GM12878 (cell line): ENCODE results near the gene ARHGAP36. TPM values are rescaled to one million over a fixed set of nuclear protein-coding genes. Genes with fewer than 3 reads are reported as not detected.

ENCODE experiments used
- ATAC-seq: fragments of 200-7000 bp; cut with Tn5 transposase; 3 replicates; pipeline ENCODE4 v1.9.1; 2020; ENCODE audit warnings: mild to moderate bottlenecking, moderate library complexity
- BruUV-seq: library from RNA; stranded (reverse); fragments of 400-500 nt; replicated peaks from 2 replicates; lab custom pipeline; 2021; lab: Mats Ljungman, UMichigan
- CTCF ChIA-PET: fragments of 300-600 bp; sonication (Branson Sonifier 250); formaldehyde crosslinking; extraction: SDS; loops from one replicate; lab custom pipeline; 2021; ENCODE audit warnings: inconsistent platforms; lab: Yijun Ruan, JAX
- POLR2A ChIA-PET: fragments of 350-600 bp; formaldehyde crosslinking; extraction: SDS; loops from one replicate; lab custom pipeline; 2021; ENCODE audit warnings: inconsistent platforms; lab: Charles Lee
- RAD21 ChIA-PET: fragments of 300-600 bp; sonication (Branson Sonifier 250); formaldehyde crosslinking; loops from one replicate; lab custom pipeline; 2023; ENCODE audit warnings: antibody characterized with exemption; ENCODE audit not compliant: unreplicated experiment; lab: Charles Lee
- SMC1A ChIA-PET: fragments of 300-600 bp; sonication (Branson Sonifier 250); formaldehyde crosslinking; loops from one replicate; lab custom pipeline; 2023; ENCODE audit not compliant: unreplicated experiment, uncharacterized antibody; lab: Charles Lee
- DNase-seq: peaks from one replicate; pipeline ENCODE4 v3.0.0-alpha.2; 2011; ENCODE audit warnings: low read depth, low spot score
- FAIRE-seq: peaks from 3 replicates; lab custom pipeline; 2011; peaks lifted over from hg19 to GRCh38; lab: Jason Lieb, UNC
- H2AFZ ChIP-seq: 2 replicates; pipeline ENCODE4 v1.6.0; 2011; ENCODE audit warnings: low read depth, low read length, control low read depth; ENCODE audit not compliant: control insufficient read depth
- H3K27ac ChIP-seq: 2 replicates; pipeline ENCODE4 v1.5.1; 2011; ENCODE audit warnings: control low read depth; ENCODE audit not compliant: control insufficient read depth, insufficient read depth
- H3K27me3 ChIP-seq, 2 experiments: replicated peaks in 1 of 2; 2 replicates each; pipeline versions ENCODE4 v1.6.0 to v1.6.1; 2011; ENCODE audit warnings: low read length in 1 of 2; ENCODE audit not compliant: control insufficient read depth in 2 of 2, insufficient read depth in 2 of 2
- H3K36me3 ChIP-seq, 2 experiments: 2 replicates each; pipeline ENCODE4 v1.5.1; 2011; ENCODE audit warnings: low read length in 1 of 2; ENCODE audit not compliant: control insufficient read depth in 2 of 2, insufficient read depth in 2 of 2
- H3K4me1 ChIP-seq: 2 replicates; pipeline ENCODE4 v1.6.1; 2011; ENCODE audit warnings: mild to moderate bottlenecking, low read length, moderate library complexity, mixed read lengths; ENCODE audit not compliant: control insufficient read depth, insufficient read depth
- H3K4me2 ChIP-seq: 2 replicates; pipeline ENCODE4 v1.6.0; 2011; ENCODE audit warnings: control low read depth; ENCODE audit not compliant: control insufficient read depth, insufficient read depth
- H3K4me3 ChIP-seq: fragments of 200-600 bp; sonication (generic); 2 replicates; pipeline ENCODE4 v1.5.1; 2016
- H3K79me2 ChIP-seq: 2 replicates; pipeline ENCODE4 v1.6.0; 2011; ENCODE audit warnings: low read length; ENCODE audit not compliant: control insufficient read depth, insufficient read depth
- H3K9ac ChIP-seq: 2 replicates; pipeline ENCODE4 v1.8.0; 2011; ENCODE audit warnings: low read length, control low read depth, mixed read lengths; ENCODE audit not compliant: control insufficient read depth, insufficient read depth
- H3K9me3 ChIP-seq: replicated peaks from 3 replicates; pipeline ENCODE4 v1.5.1; 2011; ENCODE audit warnings: mild to moderate bottlenecking, low read length; ENCODE audit not compliant: control insufficient read depth, insufficient read depth
- H4K20me1 ChIP-seq: 2 replicates; pipeline ENCODE4 v1.6.0; 2011; ENCODE audit not compliant: control insufficient read depth, insufficient read depth
- BMI1 ChIP-seq: fragments of 450-650 bp; IDR thresholded peaks from 2 replicates; pipeline ENCODE4 v1.6.1; 2016; ENCODE audit warnings: mild to moderate bottlenecking, moderate library complexity, borderline replicate concordance
- ESRRA ChIP-seq: IDR thresholded peaks from 2 replicates; pipeline ENCODE4 v1.6.1; 2012; ENCODE audit warnings: mild to moderate bottlenecking, low read length, improper control_type of control experiment
- FOXM1 ChIP-seq: IDR thresholded peaks from 2 replicates; pipeline ENCODE4 v1.6.1; 2012; ENCODE audit warnings: low read depth, mild to moderate bottlenecking, inconsistent platforms, low read length, moderate library complexity
- IKZF1 ChIP-seq: fragments of 450-650 bp; conservative IDR thresholded peaks from 2 replicates; pipeline ENCODE4 v1.6.1; 2017; ENCODE audit warnings: antibody characterized with exemption, mild to moderate bottlenecking
- IRF4 ChIP-seq: IDR thresholded peaks from 2 replicates; pipeline ENCODE4 v1.6.1; 2011; ENCODE audit warnings: low read depth, low read length
- JUNB ChIP-seq: IDR thresholded peaks from 2 replicates; pipeline ENCODE4 v1.6.1; 2016; ENCODE audit warnings: antibody characterized with exemption, mild to moderate bottlenecking
- KDM1A ChIP-seq: fragments of 200-600 bp; sonication (generic); IDR thresholded peaks from 2 replicates; pipeline ENCODE4 v1.6.1; 2016; ENCODE audit warnings: borderline replicate concordance
- MEF2B ChIP-seq: fragments of 450-650 bp; IDR thresholded peaks from 2 replicates; pipeline ENCODE4 v1.6.1; 2018; ENCODE audit warnings: mild to moderate bottlenecking, moderate library complexity; ENCODE audit not compliant: partially characterized antibody, poor library complexity, severe bottlenecking
- NFIC ChIP-seq: IDR thresholded peaks from 2 replicates; pipeline ENCODE4 v1.6.1; 2012; ENCODE audit warnings: low read depth, mild to moderate bottlenecking, inconsistent platforms, low read length, moderate library complexity
- NR2C2 ChIP-seq: IDR thresholded peaks from 2 replicates; pipeline ENCODE4 v1.6.1; 2011; ENCODE audit warnings: borderline replicate concordance, low read depth; ENCODE audit not compliant: control insufficient read depth, insufficient read length
- RCOR1 ChIP-seq: conservative IDR thresholded peaks from 2 replicates; pipeline ENCODE4 v1.6.1; 2012; ENCODE audit warnings: low read depth, low read length, improper control_type of control experiment
- ZNF274 ChIP-seq: IDR thresholded peaks from one replicate; pipeline ENCODE4 v1.8.0; 2011; ENCODE audit not compliant: insufficient read length, insufficient read depth
- ZNF622 ChIP-seq: fragments of 450-650 bp; IDR thresholded peaks from 2 replicates; pipeline ENCODE4 v1.6.1; 2017; ENCODE audit warnings: mild to moderate bottlenecking, inconsistent platforms
- WGBS: methylation state at CpG from one replicate; pipeline ENCODE4 v1.1.6; 2016; ENCODE audit warnings: low lambda C conversion rate; ENCODE audit not compliant: insufficient replicate concordance, insufficient coverage; ENCODE audit errors: missing lambda C conversion rate; 5-methylcytosine and 5-hydroxymethylcytosine counted together
- in situ Hi-C: fragments of 300-500 bp; cut with MboI; formaldehyde crosslinking; loops from 9 replicates; pipeline ENCODE4 v1.14.3; 2018; ENCODE audit warnings: mixed read lengths
- intact Hi-C: fragments of 100-400 bp; cut with micrococcal nuclease; formaldehyde crosslinking; loops from one replicate; pipeline ENCODE4 v1.14.2; 2022; ENCODE audit not compliant: unreplicated experiment
- polyA plus RNA-seq, 11 experiments: library from polyadenylated mRNA; depleted of rRNA in 4 of 11; unstranded in 6 of 11; stranded (reverse) in 5 of 11; fragments of >200 nt; fragmentation: Nextera tagmentation in 4 of 11; fragmentation: Illumina TruSeq in 1 of 11; extraction: Ambion mirVana in 4 of 11; extraction: Trizol in 1 of 11; gene quantifications; 1 replicate in 1 of 11; 2 replicates in 10 of 11; pipeline versions ENCODE4 v1.2.1 to v1.2.3, GENCODE V29; 2011 to 2016; ENCODE audit warnings: inconsistent platforms in 2 of 11, missing spikeins in 2 of 11, low read depth in 1 of 11
- total RNA-seq, 4 experiments: library from RNA; depleted of rRNA in 3 of 4; stranded (reverse); fragments of >200 nt in 3 of 4; fragmentation: Illumina TruSeq in 1 of 4; extraction: Trizol in 1 of 4; gene quantifications; 2 replicates each; pipeline versions ENCODE4 v1.2.1 to v1.2.3, GENCODE V29; 2013 to 2021
- TF ChIP-seq, protein P1 (sequence below): fragments of 450-650 bp; IDR thresholded peaks from 2 replicates; pipeline ENCODE4 v1.6.1; 2017; ENCODE audit warnings: mild to moderate bottlenecking, moderate library complexity
- TF ChIP-seq, protein P2 (sequence below): fragments of 450-650 bp; IDR thresholded peaks from 2 replicates; pipeline ENCODE4 v1.6.1; 2017; ENCODE audit warnings: mild to moderate bottlenecking, low read depth, inconsistent platforms; ENCODE audit not compliant: poor library complexity, severe bottlenecking
- TF ChIP-seq, protein P3 (sequence below): fragments of 450-650 bp; IDR thresholded peaks from 2 replicates; pipeline ENCODE4 v1.6.1; 2018; ENCODE audit warnings: mild to moderate bottlenecking, low read depth, moderate library complexity; ENCODE audit not compliant: partially characterized antibody

Gene ARHGAP36
- total and polyA plus RNA-seq, 10 of the 15 experiments (the other 5 are each of a cell fraction or from before 2014, with no cell fraction given): not detected

DNA sequence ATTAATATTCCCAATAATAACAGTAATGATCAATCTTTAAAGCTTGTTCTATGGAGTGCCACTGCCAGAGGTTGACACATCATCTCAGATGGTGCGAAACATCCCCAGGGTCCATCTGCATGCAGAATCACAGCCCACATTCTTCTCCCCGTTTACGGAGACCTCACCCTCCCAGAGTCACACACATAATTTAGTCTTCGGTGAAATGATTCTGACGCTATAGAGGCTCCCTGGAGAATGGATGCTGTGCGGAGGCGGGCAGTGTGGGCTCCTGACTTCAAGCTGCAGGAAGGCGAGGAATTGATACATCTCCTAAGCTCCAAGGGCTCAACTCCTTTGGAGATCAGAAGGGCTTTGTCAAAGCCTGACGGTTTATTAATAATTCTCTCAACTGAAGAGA is 11.0 kb upstream of the ARHGAP36 start (continued):
- TF ChIP-seq RCOR1 (no peak), NFIC (no peak), MEF2B (no peak), IRF4 (no peak)

DNA sequence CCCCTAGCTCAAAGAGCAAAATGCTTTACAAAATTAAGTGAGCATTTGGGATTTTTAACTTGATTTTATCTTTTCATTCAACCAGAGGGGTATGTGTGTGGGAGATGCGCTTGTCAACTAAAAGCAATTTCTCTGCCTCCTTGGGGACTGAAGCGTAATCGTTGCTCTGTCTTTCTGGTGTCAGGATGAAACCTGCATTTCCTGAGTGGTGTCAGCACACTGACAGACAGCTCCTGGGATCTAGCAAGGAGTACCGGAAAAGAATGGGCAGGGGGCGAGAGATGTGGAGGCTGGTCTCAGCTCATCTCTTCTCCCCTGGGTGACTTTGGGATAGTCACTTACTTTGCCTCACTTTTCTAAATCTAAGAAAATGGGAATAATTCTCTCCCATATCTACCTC is 5.1 kb upstream of the ARHGAP36 start:
- ChIA-PET CTCF (no interaction called here), SMC1A (no interaction called here), RAD21 (no interaction called here), POLR2A (no interaction called here)
- Histone ChIP-seq H3K79me2 (no peaks in the 10 kb centered on the region), H3K27ac (no peak overlapping the region), H3K9ac (no peak overlapping the region), H3K4me1 (no peaks in the 10 kb centered on the region), H3K4me3 (no peak overlapping the region), H3K9me3 (no peaks in the 10 kb centered on the region; the same call in 2 of the 3 replicates), H2AFZ (no peak overlapping the region), H3K27me3 (peaks cover 0 to 3% of the 10 kb centered on the region in 2 experiments; a peak in 1 of 4 replicates), H4K20me1 (no peaks in the 10 kb centered on the region), H3K4me2 (no peak overlapping the region), H3K36me3 (no peaks in the 10 kb centered on the region)
- no TSS peak for BruUV-seq
- DNase-seq: no peak
- in situ Hi-C loops: no loop called here
- no peak for ATAC-seq
- intact Hi-C loops: loop anchor here (10.0 kb wide), 1 partner anchor 582 kb away; no protein-coding TSS in a partner anchor
- no peak for FAIRE-seq
- 28% methylated on average over 5 of the region's 5 CpGs for WGBS
- TF ChIP-seq ESRRA: no peak
- no peak for TF ChIP-seq ZNF274
- TF ChIP-seq, protein P1, sequence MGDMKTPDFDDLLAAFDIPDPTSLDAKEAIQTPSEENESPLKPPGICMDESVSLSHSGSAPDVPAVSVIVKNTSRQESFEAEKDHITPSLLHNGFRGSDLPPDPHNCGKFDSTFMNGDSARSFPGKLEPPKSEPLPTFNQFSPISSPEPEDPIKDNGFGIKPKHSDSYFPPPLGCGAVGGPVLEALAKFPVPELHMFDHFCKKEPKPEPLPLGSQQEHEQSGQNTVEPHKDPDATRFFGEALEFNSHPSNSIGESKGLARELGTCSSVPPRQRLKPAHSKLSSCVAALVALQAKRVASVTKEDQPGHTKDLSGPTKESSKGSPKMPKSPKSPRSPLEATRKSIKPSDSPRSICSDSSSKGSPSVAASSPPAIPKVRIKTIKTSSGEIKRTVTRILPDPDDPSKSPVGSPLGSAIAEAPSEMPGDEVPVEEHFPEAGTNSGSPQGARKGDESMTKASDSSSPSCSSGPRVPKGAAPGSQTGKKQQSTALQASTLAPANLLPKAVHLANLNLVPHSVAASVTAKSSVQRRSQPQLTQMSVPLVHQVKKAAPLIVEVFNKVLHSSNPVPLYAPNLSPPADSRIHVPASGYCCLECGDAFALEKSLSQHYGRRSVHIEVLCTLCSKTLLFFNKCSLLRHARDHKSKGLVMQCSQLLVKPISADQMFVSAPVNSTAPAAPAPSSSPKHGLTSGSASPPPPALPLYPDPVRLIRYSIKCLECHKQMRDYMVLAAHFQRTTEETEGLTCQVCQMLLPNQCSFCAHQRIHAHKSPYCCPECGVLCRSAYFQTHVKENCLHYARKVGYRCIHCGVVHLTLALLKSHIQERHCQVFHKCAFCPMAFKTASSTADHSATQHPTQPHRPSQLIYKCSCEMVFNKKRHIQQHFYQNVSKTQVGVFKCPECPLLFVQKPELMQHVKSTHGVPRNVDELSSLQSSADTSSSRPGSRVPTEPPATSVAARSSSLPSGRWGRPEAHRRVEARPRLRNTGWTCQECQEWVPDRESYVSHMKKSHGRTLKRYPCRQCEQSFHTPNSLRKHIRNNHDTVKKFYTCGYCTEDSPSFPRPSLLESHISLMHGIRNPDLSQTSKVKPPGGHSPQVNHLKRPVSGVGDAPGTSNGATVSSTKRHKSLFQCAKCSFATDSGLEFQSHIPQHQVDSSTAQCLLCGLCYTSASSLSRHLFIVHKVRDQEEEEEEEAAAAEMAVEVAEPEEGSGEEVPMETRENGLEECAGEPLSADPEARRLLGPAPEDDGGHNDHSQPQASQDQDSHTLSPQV: no peak
- no peak for TF ChIP-seq ZNF622
- TF ChIP-seq, protein P2, sequence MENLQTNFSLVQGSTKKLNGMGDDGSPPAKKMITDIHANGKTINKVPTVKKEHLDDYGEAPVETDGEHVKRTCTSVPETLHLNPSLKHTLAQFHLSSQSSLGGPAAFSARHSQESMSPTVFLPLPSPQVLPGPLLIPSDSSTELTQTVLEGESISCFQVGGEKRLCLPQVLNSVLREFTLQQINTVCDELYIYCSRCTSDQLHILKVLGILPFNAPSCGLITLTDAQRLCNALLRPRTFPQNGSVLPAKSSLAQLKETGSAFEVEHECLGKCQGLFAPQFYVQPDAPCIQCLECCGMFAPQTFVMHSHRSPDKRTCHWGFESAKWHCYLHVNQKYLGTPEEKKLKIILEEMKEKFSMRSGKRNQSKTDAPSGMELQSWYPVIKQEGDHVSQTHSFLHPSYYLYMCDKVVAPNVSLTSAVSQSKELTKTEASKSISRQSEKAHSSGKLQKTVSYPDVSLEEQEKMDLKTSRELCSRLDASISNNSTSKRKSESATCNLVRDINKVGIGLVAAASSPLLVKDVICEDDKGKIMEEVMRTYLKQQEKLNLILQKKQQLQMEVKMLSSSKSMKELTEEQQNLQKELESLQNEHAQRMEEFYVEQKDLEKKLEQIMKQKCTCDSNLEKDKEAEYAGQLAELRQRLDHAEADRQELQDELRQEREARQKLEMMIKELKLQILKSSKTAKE: no peak
- no peak for TF ChIP-seq JUNB
- TF ChIP-seq KDM1A: no peak
- no peak for TF ChIP-seq FOXM1
- no peak for TF ChIP-seq NR2C2
- TF ChIP-seq IKZF1: no peak
- TF ChIP-seq BMI1: no peak
- TF ChIP-seq, protein P3, sequence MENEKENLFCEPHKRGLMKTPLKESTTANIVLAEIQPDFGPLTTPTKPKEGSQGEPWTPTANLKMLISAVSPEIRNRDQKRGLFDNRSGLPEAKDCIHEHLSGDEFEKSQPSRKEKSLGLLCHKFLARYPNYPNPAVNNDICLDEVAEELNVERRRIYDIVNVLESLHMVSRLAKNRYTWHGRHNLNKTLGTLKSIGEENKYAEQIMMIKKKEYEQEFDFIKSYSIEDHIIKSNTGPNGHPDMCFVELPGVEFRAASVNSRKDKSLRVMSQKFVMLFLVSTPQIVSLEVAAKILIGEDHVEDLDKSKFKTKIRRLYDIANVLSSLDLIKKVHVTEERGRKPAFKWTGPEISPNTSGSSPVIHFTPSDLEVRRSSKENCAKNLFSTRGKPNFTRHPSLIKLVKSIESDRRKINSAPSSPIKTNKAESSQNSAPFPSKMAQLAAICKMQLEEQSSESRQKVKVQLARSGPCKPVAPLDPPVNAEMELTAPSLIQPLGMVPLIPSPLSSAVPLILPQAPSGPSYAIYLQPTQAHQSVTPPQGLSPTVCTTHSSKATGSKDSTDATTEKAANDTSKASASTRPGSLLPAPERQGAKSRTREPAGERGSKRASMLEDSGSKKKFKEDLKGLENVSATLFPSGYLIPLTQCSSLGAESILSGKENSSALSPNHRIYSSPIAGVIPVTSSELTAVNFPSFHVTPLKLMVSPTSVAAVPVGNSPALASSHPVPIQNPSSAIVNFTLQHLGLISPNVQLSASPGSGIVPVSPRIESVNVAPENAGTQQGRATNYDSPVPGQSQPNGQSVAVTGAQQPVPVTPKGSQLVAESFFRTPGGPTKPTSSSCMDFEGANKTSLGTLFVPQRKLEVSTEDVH: no peak
